ENCODE data around the gene NR2F1-AS1. TPM values are rescaled to one million over a fixed set of nuclear protein-coding genes. Genes with fewer than 3 reads are reported as not detected.

Gene NR2F1-AS1
- total and polyA plus RNA-seq, 9 of the 15 experiments (the other 6 are each of a cell fraction or from before 2014, with no cell fraction given): not detected

DNA sequence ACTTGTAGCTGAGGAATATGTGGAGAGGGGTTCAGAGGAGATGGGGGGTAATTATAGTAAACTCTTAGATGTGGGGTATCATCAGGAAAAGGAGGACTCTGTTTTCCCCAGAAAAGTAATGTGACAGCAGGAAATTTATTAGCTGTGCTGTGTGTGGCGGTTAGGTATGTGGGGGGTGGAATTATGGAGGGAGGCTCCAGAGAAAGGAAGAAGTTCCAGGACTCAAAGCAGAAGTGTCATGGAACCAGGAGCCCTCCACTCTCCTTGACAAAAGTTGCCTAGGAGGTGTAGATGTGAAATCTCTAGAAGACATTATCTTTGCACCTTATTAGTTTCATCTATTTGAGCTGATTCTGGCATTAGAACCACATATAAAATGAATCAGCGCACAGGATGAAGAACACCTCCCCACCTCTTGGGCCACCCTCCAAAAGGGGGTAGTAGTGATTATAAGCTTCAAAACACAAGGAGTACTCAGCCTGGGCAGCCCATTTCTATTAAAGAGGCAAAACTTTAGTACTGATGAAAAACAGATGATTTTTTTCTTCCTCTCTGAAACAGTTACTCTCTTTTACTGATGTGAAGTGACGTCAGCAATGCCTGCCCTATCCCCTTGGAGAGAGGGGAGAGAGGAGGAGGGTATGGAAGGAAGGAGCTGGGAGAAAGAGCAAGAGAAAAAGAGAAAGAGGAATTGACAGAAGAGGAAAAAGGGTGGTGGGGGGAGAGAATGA, 20.2 kb upstream of the NR2F1-AS1 start:
- Histone ChIP-seq H3K27me3 (ENCODE audit: control insufficient read depth in 2 of 2, insufficient read depth in 2 of 2, low read length in 2 of 2) (peaks cover 3 to 24% of the 10 kb centered on the region in 2 experiments; a peak in 3 of 5 replicates), H3K4me3 (no peak overlapping the region), H3K9me3 (replicated peaks; ENCODE audit: control insufficient read depth, insufficient read depth, low read depth, low read length) (no peaks in the 10 kb centered on the region), H3K27ac (ENCODE audit: extremely low read depth, low read depth, low read length) (no peak overlapping the region), H3K9me1 (ENCODE audit: control insufficient read depth, insufficient read depth, low read length) (no peaks in the 10 kb centered on the region), H3K36me3 (ENCODE audit: control insufficient read depth, insufficient read depth, low read length) (no peaks in the 10 kb centered on the region), H2AFZ (ENCODE audit: low read depth, low read length) (no peak overlapping the region), H3K79me2 (ENCODE audit: control insufficient read depth, insufficient read depth, low read length) (no peaks in the 10 kb centered on the region), H4K20me1 (replicated peaks; ENCODE audit: control insufficient read depth, insufficient read depth, low read length) (no peaks in the 10 kb centered on the region), H3K4me1 (replicated peaks in 1 of 2; ENCODE audit: control insufficient read depth in 2 of 2, insufficient read depth in 2 of 2, low read length in 2 of 2) (no peaks in the 10 kb centered on the region), H3K9ac (ENCODE audit: insufficient read depth in 1 of 2, low read depth in 2 of 2, low read length in 2 of 2) (no peak overlapping the region), H3K4me2 (ENCODE audit: insufficient read depth, low read length) (no peak overlapping the region)
- in situ Hi-C loops (cut with MboI): no loop called here
- FAIRE-seq (no peak), ATAC-seq (no peak), DNase-seq (ENCODE audit: extremely low read depth in 1 of 4, low spot score in 3 of 4) (no peak)
- ChIA-PET CTCF (ENCODE audit: low intra/inter-chr PET ratio) (no interaction called here), POLR2A (no interaction called here)
- BruUV-seq (replicated peaks): no TSS peak
- 0% methylated on average over 3 of the region's 3 CpGs for WGBS (ENCODE audit: insufficient coverage, low coverage, missing lambda C conversion rate)
- TF ChIP-seq BRF2 (IDR thresholded peaks at IDR 0.05; ENCODE audit: borderline replicate concordance, insufficient read depth, insufficient read length) (no peak), EHMT2 (IDR thresholded peaks at IDR 0.05) (no peak), MCM2 (IDR thresholded peaks at IDR 0.05; ENCODE audit: low read depth) (no peak), SMAD2 (IDR thresholded peaks at IDR 0.05; ENCODE audit: low read depth, low read length) (no peak), FOSL1 (tag; conservative IDR thresholded peaks at IDR 0.05) (no peak), ZBTB1 (CRISPR knock-in tag; IDR thresholded peaks at IDR 0.05; ENCODE audit: borderline replicate concordance, low read depth) (no peak)
- intact Hi-C loops (cut with micrococcal nuclease): no loop called here

All from K562 (cell line).